OCI-LY1 (cell line): ENCODE data around the gene PRKCE.

Source experiments
- H2AFZ ChIP-seq: fragments of 200-600 bp; sonication (generic), shearing (Covaris generic); 2 replicates; pipeline ENCODE4 v1.6.0; 2014; ENCODE audit warnings: antibody characterized with exemption, mild to moderate bottlenecking, low read length
- H3F3A ChIP-seq: fragments of 200-600 bp; sonication (generic), shearing (Covaris generic); 2 replicates; pipeline ENCODE4 v1.6.0; 2014; ENCODE audit warnings: mild to moderate bottlenecking, antibody characterized with exemption, low read length, moderate library complexity; ENCODE audit not compliant: insufficient read depth
- H3K27ac ChIP-seq: fragments of 200-600 bp; sonication (generic); 2 replicates; pipeline ENCODE4 v1.5.1; 2014; ENCODE audit warnings: low read length, mixed run types, mild to moderate bottlenecking, low read depth; ENCODE audit not compliant: poor library complexity, severe bottlenecking
- H3K27me3 ChIP-seq: fragments of 200-600 bp; sonication (generic); 2 replicates; pipeline ENCODE4 v1.6.0; 2014; ENCODE audit warnings: antibody characterized with exemption, mild to moderate bottlenecking, low read length, moderate library complexity; ENCODE audit not compliant: insufficient read depth
- H3K36me3 ChIP-seq: fragments of 200-600 bp; sonication (generic); 2 replicates; pipeline ENCODE4 v1.6.1; 2014; ENCODE audit warnings: mild to moderate bottlenecking, antibody characterized with exemption, low read length, moderate library complexity, mixed read lengths; ENCODE audit not compliant: insufficient read depth
- H3K4me1 ChIP-seq: fragments of 200-600 bp; sonication (generic); 2 replicates; pipeline ENCODE4 v1.5.1; 2014; ENCODE audit warnings: mild to moderate bottlenecking, low read length, moderate library complexity; ENCODE audit not compliant: insufficient read depth, severe bottlenecking
- H3K4me2 ChIP-seq: fragments of 200-600 bp; sonication (generic), shearing (Covaris generic); 2 replicates; pipeline ENCODE4 v1.6.1; 2014; ENCODE audit warnings: low read length
- H3K4me3 ChIP-seq: fragments of 200-600 bp; sonication (generic); 2 replicates; pipeline ENCODE4 v1.5.1; 2014; ENCODE audit warnings: low read length, low read depth, mild to moderate bottlenecking, mixed read lengths; ENCODE audit not compliant: poor library complexity, severe bottlenecking
- H3K79me2 ChIP-seq: fragments of 200-600 bp; shearing (Covaris generic); 2 replicates; pipeline ENCODE4 v1.6.1; 2016; ENCODE audit warnings: mixed run types, low read length, mixed read lengths; ENCODE audit not compliant: insufficient read depth
- H3K9ac ChIP-seq: fragments of 200-600 bp; sonication (generic), shearing (Covaris generic); 2 replicates; pipeline ENCODE4 v1.6.1; 2014; ENCODE audit warnings: mild to moderate bottlenecking, low read length, mixed read lengths
- H3K9me2 ChIP-seq: fragments of 200-600 bp; sonication (generic), shearing (Covaris generic); 2 replicates; pipeline ENCODE4 v1.6.1; 2014; ENCODE audit warnings: low read depth, mild to moderate bottlenecking, low read length, mixed read lengths
- H3K9me3 ChIP-seq: fragments of 200-600 bp; shearing (Covaris generic); 2 replicates; pipeline ENCODE4 v1.6.1; 2014; ENCODE audit warnings: low read length, mixed read lengths
- H4K20me1 ChIP-seq: fragments of 200-600 bp; sonication (generic), shearing (Covaris generic); 2 replicates; pipeline ENCODE4 v1.6.0; 2016; ENCODE audit warnings: mild to moderate bottlenecking, low read length; ENCODE audit not compliant: insufficient read depth
- EZH2 ChIP-seq: fragments of 200-600 bp; sonication (generic), shearing (Covaris generic); IDR thresholded peaks from 2 replicates; pipeline ENCODE4 v1.8.0; 2017; ENCODE audit warnings: borderline replicate concordance, mixed run types, mild to moderate bottlenecking, antibody characterized with exemption, low read length, moderate library complexity, mixed read lengths
- TF ChIP-seq, protein P1 (sequence below): fragments of 200-600 bp; sonication (generic), shearing (Covaris generic); IDR thresholded peaks from 2 replicates; pipeline ENCODE4 v1.5.1; 2017; ENCODE audit warnings: mild to moderate bottlenecking, antibody characterized with exemption, low read length, moderate library complexity, mixed read lengths

The PRKCE gene

GRCh38 chr2:45946023-45946422 is 294.5 kb downstream of the PRKCE start:
- H3K4me3 ChIP-seq: no peak overlapping the region
- H4K20me1 ChIP-seq: no peaks in the 10 kb centered on the region
- H3K4me1 ChIP-seq: no peaks in the 10 kb centered on the region
- H3K9ac ChIP-seq: no peak overlapping the region
- H3K27ac ChIP-seq: no peak overlapping the region
- no peak overlapping the region for H3K4me2 ChIP-seq
- H3K36me3 ChIP-seq: no peaks in the 10 kb centered on the region
- TF ChIP-seq, protein P1, sequence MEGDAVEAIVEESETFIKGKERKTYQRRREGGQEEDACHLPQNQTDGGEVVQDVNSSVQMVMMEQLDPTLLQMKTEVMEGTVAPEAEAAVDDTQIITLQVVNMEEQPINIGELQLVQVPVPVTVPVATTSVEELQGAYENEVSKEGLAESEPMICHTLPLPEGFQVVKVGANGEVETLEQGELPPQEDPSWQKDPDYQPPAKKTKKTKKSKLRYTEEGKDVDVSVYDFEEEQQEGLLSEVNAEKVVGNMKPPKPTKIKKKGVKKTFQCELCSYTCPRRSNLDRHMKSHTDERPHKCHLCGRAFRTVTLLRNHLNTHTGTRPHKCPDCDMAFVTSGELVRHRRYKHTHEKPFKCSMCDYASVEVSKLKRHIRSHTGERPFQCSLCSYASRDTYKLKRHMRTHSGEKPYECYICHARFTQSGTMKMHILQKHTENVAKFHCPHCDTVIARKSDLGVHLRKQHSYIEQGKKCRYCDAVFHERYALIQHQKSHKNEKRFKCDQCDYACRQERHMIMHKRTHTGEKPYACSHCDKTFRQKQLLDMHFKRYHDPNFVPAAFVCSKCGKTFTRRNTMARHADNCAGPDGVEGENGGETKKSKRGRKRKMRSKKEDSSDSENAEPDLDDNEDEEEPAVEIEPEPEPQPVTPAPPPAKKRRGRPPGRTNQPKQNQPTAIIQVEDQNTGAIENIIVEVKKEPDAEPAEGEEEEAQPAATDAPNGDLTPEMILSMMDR: no peak
- no peak for TF ChIP-seq EZH2
- no peaks in the 10 kb centered on the region for H3K9me3 ChIP-seq
- H3K27me3 ChIP-seq: no peaks in the 10 kb centered on the region
- H2AFZ ChIP-seq: no peak overlapping the region
- no peaks in the 10 kb centered on the region for H3K79me2 ChIP-seq
- no peaks in the 10 kb centered on the region for H3F3A ChIP-seq
- H3K9me2 ChIP-seq: no peaks in the 10 kb centered on the region

DNA sequence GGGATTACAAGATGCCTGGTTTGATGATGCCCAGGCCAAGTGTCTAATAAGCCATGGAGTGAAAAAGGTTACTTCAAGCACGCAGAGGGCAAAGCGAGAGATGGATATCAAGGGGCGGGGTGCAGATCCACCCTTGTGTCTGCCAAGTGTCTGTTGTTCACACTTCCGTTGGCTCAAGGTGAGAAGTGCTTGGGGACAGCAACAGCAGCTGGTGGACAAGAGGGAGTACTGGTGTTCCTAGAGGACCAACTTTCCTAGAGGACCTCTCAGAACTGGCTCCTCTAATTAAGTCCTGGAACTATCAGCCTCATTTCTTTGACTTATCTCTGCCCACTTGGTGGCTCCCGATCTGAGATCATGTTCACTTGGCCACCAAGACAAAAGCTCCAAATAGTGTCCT is 299.1 kb downstream of the PRKCE start:
- Histone ChIP-seq H3K79me2 (no peaks in the 10 kb centered on the region), H3K4me2 (no peak overlapping the region), H3K27ac (no peak overlapping the region), H3K27me3 (no peaks in the 10 kb centered on the region), H3K9me3 (no peaks in the 10 kb centered on the region), H3K9me2 (no peaks in the 10 kb centered on the region), H4K20me1 (no peaks in the 10 kb centered on the region), H3K9ac (no peak overlapping the region), H3F3A (no peaks in the 10 kb centered on the region), H3K4me3 (no peak overlapping the region), H3K4me1 (no peaks in the 10 kb centered on the region), H3K36me3 (no peaks in the 10 kb centered on the region), H2AFZ (no peak overlapping the region)
- TF ChIP-seq, protein P1: no peak
- no peak for TF ChIP-seq EZH2

GRCh38 chr2:45951025-45951727 is 299.7 kb downstream of the PRKCE start:
- H3K9me3 ChIP-seq: no peaks in the 10 kb centered on the region
- no peak overlapping the region for H3K27ac ChIP-seq
- H3K4me2 ChIP-seq: no peak overlapping the region
- no peaks in the 10 kb centered on the region for H3K36me3 ChIP-seq
- H3K9me2 ChIP-seq: no peaks in the 10 kb centered on the region
- H2AFZ ChIP-seq: no peak overlapping the region
- no peaks in the 10 kb centered on the region for H3K79me2 ChIP-seq
- TF ChIP-seq, protein P1: no peak
- no peak for TF ChIP-seq EZH2
- H3K4me3 ChIP-seq: no peak overlapping the region
- no peaks in the 10 kb centered on the region for H4K20me1 ChIP-seq
- no peaks in the 10 kb centered on the region for H3K27me3 ChIP-seq
- no peak overlapping the region for H3K9ac ChIP-seq
- no peaks in the 10 kb centered on the region for H3F3A ChIP-seq
- H3K4me1 ChIP-seq: no peaks in the 10 kb centered on the region
